Esophagus muscularis mucosa (tissue), 4 donors: Measurements from ENCODE around the gene CABLES1.

ENCODE experiments used
- CTCF ChIP-seq, 3 experiments: fragments of 200-600 bp in 2 of 3; fragments of 450-650 bp in 1 of 3; sonication (generic) in 2 of 3; IDR thresholded peaks; one replicate each; pipeline ENCODE4 v1.5.1; 2017 to 2019; ENCODE audit warnings: antibody characterized with exemption in 3 of 3, mild to moderate bottlenecking in 2 of 3, moderate library complexity in 1 of 3
- EP300 ChIP-seq: sonication (generic); formaldehyde crosslinking; IDR thresholded peaks from one replicate; pipeline ENCODE4 v1.6.1; 2017; ENCODE audit warnings: antibody characterized with exemption
- POLR2AphosphoS5 ChIP-seq, 2 donors: sonication (generic); formaldehyde crosslinking; IDR thresholded peaks; one replicate each; pipeline ENCODE4 v1.6.1; 2017; ENCODE audit warnings: antibody characterized with exemption in 2 of 2

- TF ChIP-seq CTCF (IDR thresholded peaks at IDR 0.05) (no peak), POLR2AphosphoS5 (IDR thresholded peaks at IDR 0.05) (no peak), EP300 (no peak)
Observed at GRCh38 chr18:23163786-23164533, 28.7 kb downstream of the CABLES1 start.
